MM.1S (cell line): ENCODE results near the gene TOR4A.

Experiments
- DNase-seq: peaks from one replicate; pipeline ENCODE4 v3.0.0-alpha.2; 2015
- H2AFZ ChIP-seq: fragments of 300-600 bp; sonication (generic); 2 replicates; pipeline ENCODE4 v1.6.0; 2016; ENCODE audit warnings: antibody characterized with exemption, low read length
- H3F3A ChIP-seq: fragments of 300-600 bp; sonication (generic); 2 replicates; pipeline ENCODE4 v1.6.1; 2016; ENCODE audit warnings: mild to moderate bottlenecking, antibody characterized with exemption, low read length, moderate library complexity, mixed read lengths; ENCODE audit not compliant: insufficient read depth
- H3K27ac ChIP-seq: fragments of 300-600 bp; sonication (generic); 2 replicates; pipeline ENCODE4 v1.5.1; 2016; ENCODE audit warnings: mild to moderate bottlenecking, low read length
- H3K27me3 ChIP-seq: fragments of 300-600 bp; sonication (generic); replicated peaks from 2 replicates; pipeline ENCODE4 v1.6.0; 2016; ENCODE audit warnings: low read length; ENCODE audit not compliant: insufficient read depth
- H3K36me3 ChIP-seq: fragments of 300-600 bp; sonication (generic); replicated peaks from 2 replicates; pipeline ENCODE4 v1.6.1; 2016; ENCODE audit warnings: mild to moderate bottlenecking, low read length, mixed read lengths; ENCODE audit not compliant: insufficient read depth
- H3K4me1 ChIP-seq: fragments of 300-600 bp; sonication (generic); 2 replicates; pipeline ENCODE4 v1.6.1; 2016; ENCODE audit warnings: low read length, mixed read lengths
- H3K4me2 ChIP-seq: fragments of 300-600 bp; sonication (generic); 2 replicates; pipeline ENCODE4 v1.6.0; 2016; ENCODE audit warnings: low read depth, low read length
- H3K4me3 ChIP-seq: fragments of 300-600 bp; sonication (generic); 2 replicates; pipeline ENCODE4 v1.5.1; 2016; ENCODE audit warnings: low read length, mixed read lengths
- H3K79me2 ChIP-seq: fragments of 300-600 bp; sonication (generic); 2 replicates; pipeline ENCODE4 v1.6.1; 2016; ENCODE audit warnings: mixed run types, low read length, mixed read lengths
- H3K9ac ChIP-seq: fragments of 300-600 bp; sonication (generic); 2 replicates; pipeline ENCODE4 v1.6.1; 2016; ENCODE audit warnings: low read length, mixed read lengths
- H3K9me2 ChIP-seq: fragments of 300-600 bp; sonication (generic); replicated peaks from 2 replicates; pipeline ENCODE4 v1.6.1; 2016; ENCODE audit warnings: mild to moderate bottlenecking, low read length, mixed read lengths; ENCODE audit not compliant: insufficient read depth
- H3K9me3 ChIP-seq: fragments of 300-600 bp; sonication (generic); replicated peaks from 2 replicates; pipeline ENCODE4 v1.6.1; 2016; ENCODE audit warnings: mild to moderate bottlenecking, low read length, mixed read lengths; ENCODE audit not compliant: insufficient read depth
- H4K20me1 ChIP-seq: fragments of 300-600 bp; sonication (generic); 2 replicates; pipeline ENCODE4 v1.6.1; 2016; ENCODE audit warnings: mild to moderate bottlenecking, low read length, moderate library complexity, mixed read lengths; ENCODE audit not compliant: insufficient read depth
- EZH2 ChIP-seq: fragments of 300-600 bp; sonication (generic); optimal IDR thresholded peaks from 2 replicates; pipeline ENCODE3; 2017; ENCODE audit warnings: low read depth, mild to moderate bottlenecking, antibody characterized with exemption, low read length, mixed read lengths
- EZH2phosphoT487 ChIP-seq: fragments of 300-600 bp; sonication (generic); IDR thresholded peaks from 2 replicates; pipeline ENCODE4 v1.6.1; 2018; ENCODE audit warnings: antibody characterized with exemption, low read length
- TF ChIP-seq, protein P1 (sequence below): fragments of 300-600 bp; sonication (generic); IDR thresholded peaks from 2 replicates; pipeline ENCODE4 v1.5.1; 2016; ENCODE audit warnings: antibody characterized with exemption, low read length, mixed read lengths

Gene TOR4A

DNA sequence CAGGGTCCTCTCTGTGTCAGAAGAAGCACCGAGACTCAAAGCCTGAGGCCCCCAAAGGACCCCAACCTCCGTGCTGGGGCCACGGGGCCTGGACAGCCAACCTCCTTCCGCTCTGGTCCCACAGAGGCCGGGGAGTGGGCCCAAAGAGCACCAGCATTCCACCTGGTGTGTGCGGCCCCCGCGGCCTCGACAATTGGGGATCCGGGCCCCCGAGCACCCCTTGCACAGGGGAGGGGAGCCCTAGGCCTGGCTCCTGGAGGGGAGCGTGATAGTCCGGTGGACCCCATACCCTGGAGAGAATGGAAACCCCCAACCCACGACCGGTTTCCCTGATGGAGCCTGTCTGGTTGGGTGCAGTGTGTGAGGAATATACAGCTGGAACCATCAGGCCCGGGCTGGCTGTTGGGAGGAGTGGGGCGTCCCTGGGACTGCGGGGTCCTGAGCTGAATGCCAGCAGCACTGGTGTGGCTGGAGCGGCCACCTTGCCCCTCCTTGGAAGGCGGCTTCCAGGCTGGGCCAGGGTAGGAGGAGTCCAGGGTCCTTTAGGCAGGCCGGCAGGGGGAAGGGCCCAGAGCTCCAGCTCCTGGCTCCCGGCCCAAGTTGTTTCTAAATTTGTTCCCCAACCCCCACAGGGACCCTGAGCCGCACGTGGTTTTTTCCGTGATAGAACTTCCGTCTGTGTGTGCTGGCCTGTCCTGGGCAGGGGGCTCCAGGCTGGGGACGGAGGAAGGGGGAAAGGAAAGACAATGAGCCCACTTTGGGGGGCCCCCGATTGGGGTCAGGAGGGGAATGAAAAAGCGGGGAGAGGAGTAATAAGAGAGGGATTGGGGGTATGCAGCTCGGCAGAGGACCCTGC is 825 bp upstream of the TOR4A start:
- H4K20me1 ChIP-seq: no peaks in the 10 kb centered on the region
- H3K4me3 ChIP-seq: no peak overlapping the region; the same call in 1 of the 2 replicates
- no peak for DNase-seq
- TF ChIP-seq EZH2: no peak
- no peak for TF ChIP-seq EZH2phosphoT487
- TF ChIP-seq, protein P1, sequence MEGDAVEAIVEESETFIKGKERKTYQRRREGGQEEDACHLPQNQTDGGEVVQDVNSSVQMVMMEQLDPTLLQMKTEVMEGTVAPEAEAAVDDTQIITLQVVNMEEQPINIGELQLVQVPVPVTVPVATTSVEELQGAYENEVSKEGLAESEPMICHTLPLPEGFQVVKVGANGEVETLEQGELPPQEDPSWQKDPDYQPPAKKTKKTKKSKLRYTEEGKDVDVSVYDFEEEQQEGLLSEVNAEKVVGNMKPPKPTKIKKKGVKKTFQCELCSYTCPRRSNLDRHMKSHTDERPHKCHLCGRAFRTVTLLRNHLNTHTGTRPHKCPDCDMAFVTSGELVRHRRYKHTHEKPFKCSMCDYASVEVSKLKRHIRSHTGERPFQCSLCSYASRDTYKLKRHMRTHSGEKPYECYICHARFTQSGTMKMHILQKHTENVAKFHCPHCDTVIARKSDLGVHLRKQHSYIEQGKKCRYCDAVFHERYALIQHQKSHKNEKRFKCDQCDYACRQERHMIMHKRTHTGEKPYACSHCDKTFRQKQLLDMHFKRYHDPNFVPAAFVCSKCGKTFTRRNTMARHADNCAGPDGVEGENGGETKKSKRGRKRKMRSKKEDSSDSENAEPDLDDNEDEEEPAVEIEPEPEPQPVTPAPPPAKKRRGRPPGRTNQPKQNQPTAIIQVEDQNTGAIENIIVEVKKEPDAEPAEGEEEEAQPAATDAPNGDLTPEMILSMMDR: no peak
- H3K4me1 ChIP-seq: peaks cover 3% of the 10 kb centered on the region; the same call in 1 of the 2 replicates
- H3K9ac ChIP-seq: peak overlapping the region; percentile 70; the same call in 1 of the 2 replicates
- H3K36me3 ChIP-seq: no peaks in the 10 kb centered on the region
- H3F3A ChIP-seq: no peaks in the 10 kb centered on the region
- peak overlapping the region; percentile 79; the same call in 1 of the 2 replicates for H3K4me2 ChIP-seq
- peaks cover 8% of the 10 kb centered on the region; the same call in 1 of the 2 replicates for H3K79me2 ChIP-seq
- no peaks in the 10 kb centered on the region for H3K9me2 ChIP-seq
- H2AFZ ChIP-seq: peak overlapping the region; percentile 75; the same call in 1 of the 2 replicates
- no peak overlapping the region for H3K27ac ChIP-seq
- H3K9me3 ChIP-seq: no peaks in the 10 kb centered on the region
- H3K27me3 ChIP-seq: no peaks in the 10 kb centered on the region

DNA sequence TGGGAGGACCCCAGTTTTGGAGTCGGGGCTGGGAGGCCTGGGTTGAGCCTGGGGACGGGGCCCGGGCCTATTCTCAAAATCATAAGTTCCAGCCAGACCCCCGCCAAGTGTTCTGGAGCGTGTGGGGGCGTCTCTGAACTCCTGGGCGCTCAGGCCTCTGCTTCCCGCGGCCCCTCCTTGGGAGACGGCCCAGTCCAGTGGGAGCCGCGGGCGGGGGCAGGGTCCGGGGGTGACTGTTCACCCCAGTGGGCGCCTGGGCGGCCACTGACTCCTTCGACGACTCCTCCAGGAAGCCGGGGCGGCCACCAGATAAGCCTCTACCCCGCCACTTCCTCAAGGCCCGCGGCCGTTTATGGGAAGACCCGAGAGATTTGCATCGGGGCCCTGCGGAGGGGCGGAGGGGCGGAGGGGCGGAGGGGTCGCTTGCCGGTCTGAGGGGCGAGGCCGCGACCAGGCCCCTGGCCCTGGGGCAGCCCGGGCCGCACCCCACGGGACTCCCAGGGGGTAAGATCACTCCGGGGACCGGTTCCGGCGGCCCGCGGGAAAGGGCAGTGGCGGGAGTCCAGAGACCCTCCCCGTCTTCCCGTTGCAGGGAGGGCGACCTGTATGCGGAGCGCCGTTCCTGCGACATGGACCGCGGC is 655 bp downstream of the TOR4A start:
- Histone ChIP-seq H3K36me3 (no peaks in the 10 kb centered on the region), H3K9ac (peak overlapping the region; percentile 70; the same call in 1 of the 2 replicates), H4K20me1 (no peaks in the 10 kb centered on the region), H3K79me2 (peaks cover 8% of the 10 kb centered on the region; the same call in 1 of the 2 replicates), H3F3A (no peaks in the 10 kb centered on the region), H3K27ac (no peak overlapping the region; the same call in 1 of the 2 replicates), H2AFZ (peak overlapping the region; percentile 75), H3K4me3 (peak overlapping the region; percentile 74), H3K4me2 (peak overlapping the region; percentile 79), H3K9me2 (no peaks in the 10 kb centered on the region), H3K4me1 (peaks cover 3% of the 10 kb centered on the region; the same call in 1 of the 2 replicates), H3K9me3 (no peaks in the 10 kb centered on the region), H3K27me3 (no peaks in the 10 kb centered on the region)
- TF ChIP-seq EZH2phosphoT487 (no peak), EZH2 (no peak)
- TF ChIP-seq, protein P1: no peak
- no peak for DNase-seq

DNA sequence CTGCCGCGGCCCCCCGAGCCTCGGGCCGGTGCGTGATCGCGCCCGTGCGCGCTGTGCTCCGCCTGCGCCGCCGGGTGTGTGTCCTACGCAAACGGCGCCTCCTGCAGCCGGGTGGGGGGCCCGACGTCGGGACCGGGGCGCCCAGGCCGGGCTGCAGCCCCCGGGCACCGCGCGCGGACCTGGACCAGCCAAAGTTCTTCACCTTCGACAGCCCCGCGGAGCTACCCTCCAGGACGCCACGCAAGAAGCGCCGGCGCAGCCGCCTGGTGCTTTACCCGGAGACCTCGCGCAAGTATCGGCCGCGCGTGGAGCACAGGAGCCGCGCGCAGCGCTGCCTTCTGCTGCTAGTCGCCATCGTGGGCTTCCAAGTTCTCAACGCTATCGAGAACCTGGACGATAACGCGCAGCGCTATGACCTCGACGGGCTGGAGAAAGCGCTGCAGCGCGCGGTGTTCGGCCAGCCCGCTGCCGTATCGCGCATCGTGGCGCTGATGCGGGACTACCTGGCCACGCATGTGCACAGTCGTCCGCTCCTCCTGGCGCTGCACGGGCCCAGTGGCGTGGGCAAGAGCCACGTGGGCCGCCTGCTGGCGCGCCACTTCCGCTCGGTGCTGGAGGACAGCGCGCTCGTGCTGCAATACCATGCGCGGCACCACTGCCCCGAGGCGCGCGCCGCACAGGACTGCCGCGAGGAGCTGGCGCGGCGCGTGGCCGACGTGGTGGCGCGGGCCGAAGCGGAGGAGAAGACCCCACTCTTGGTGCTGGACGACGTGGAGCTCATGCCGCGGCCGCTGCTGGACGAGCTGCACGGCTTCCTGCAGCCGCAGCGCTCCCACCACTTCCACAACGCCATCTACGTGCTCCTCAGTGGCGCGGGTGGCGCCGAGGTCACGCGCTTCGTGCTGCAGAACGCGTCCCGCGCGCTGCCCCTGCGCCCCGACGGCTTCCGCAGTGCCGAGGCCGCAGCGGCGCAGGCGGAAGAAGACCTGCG is 1.5 kb downstream of the TOR4A start:
- Histone ChIP-seq H3K9me2 (no peaks in the 10 kb centered on the region), H3K4me3 (no peak overlapping the region), H3K4me1 (peaks cover 3% of the 10 kb centered on the region; the same call in 1 of the 2 replicates), H3F3A (no peaks in the 10 kb centered on the region), H3K9me3 (no peaks in the 10 kb centered on the region), H3K9ac (no peak overlapping the region), H3K4me2 (no peak overlapping the region), H3K27me3 (no peaks in the 10 kb centered on the region), H3K27ac (no peak overlapping the region), H2AFZ (no peak overlapping the region), H4K20me1 (no peaks in the 10 kb centered on the region), H3K36me3 (no peaks in the 10 kb centered on the region), H3K79me2 (peaks cover 8% of the 10 kb centered on the region; the same call in 1 of the 2 replicates)
- DNase-seq: no peak
- TF ChIP-seq EZH2phosphoT487 (no peak), EZH2 (no peak)
- TF ChIP-seq, protein P1: no peak
